Renal cortex interstitium (tissue), 11 donors: ENCODE results near the gene MAPKAPK5. TPM values are rescaled to one million over a fixed set of nuclear protein-coding genes. Genes with fewer than 3 reads are reported as not detected.
"Not testable (repeated sequence)": the region's sequence is repeated elsewhere in the genome, so short reads cannot be mapped to it uniquely, and the experiment has no call there.

Experiments used
- DNase-seq, 11 donors: peaks; one replicate each; pipeline ENCODE4 v3.0.0-alpha.2; 2013; ENCODE audit warnings: low read depth in 9 of 11, low spot score in 4 of 11; ENCODE audit errors: extremely low read depth in 1 of 11
- polyA plus RNA-seq, 3 donors: library from polyadenylated mRNA; unstranded; fragments of 120-200 nt; gene quantifications; one replicate each; pipeline ENCODE4 v1.2.1, GENCODE V29; 2013; ENCODE audit not compliant: insufficient read length in 3 of 3

The MAPKAPK5 gene
- polyA plus RNA-seq, 3 donors: 48.2 to 54.5 (median 54.1) TPM

- DNase-seq: no peak
Measured at GRCh38 chr12:111937429-111937828, 95.4 kb downstream of the MAPKAPK5 start.

GRCh38 chr12:111942557-111942956 is 100.5 kb downstream of the MAPKAPK5 start:
- peak in 3 of 11 donors; percentile 1 to 15 (median 4) for DNase-seq

- DNase-seq: no peak
Measured at GRCh38 chr12:111943929-111944328, 101.9 kb downstream of the MAPKAPK5 start.

- not testable (repeated sequence) for DNase-seq
Measured at GRCh38 chr12:111950961-111951676, 109.1 kb downstream of the MAPKAPK5 start.

Other genes with a start within 250 kb of the MAPKAPK5 start
- gene ATXN2, start 242.9 kb upstream of the MAPKAPK5 start, polyA plus RNA-seq: 10 to 100 TPM; 62.4 to 87.5 (median 75.6) TPM
- gene BRAP, start 156.3 kb upstream of the MAPKAPK5 start, polyA plus RNA-seq: 10 to 100 TPM; 19.0 to 20.5 (median 20.4) TPM
- 10 to 100 TPM; 35.7 to 52.9 (median 37.3) TPM for gene ACAD10, start 156.2 kb upstream of the MAPKAPK5 start, polyA plus RNA-seq
- gene ALDH2, start 75.3 kb upstream of the MAPKAPK5 start, polyA plus RNA-seq: 100 to 1,000 TPM in 2 of 3 donors, 10 to 100 TPM in 1; 97.2 to 119 (median 101) TPM
- gene TMEM116, start 170.9 kb downstream of the MAPKAPK5 start, polyA plus RNA-seq: 10 to 100 TPM; 25.2 to 37.1 (median 32.0) TPM
- gene ERP29, start 171.2 kb downstream of the MAPKAPK5 start, polyA plus RNA-seq: 100 to 1,000 TPM; 158 to 172 (median 165) TPM